Osteoblast (primary cell): ENCODE results near the gene TEX13A. TPM values are rescaled to one million over a fixed set of nuclear protein-coding genes. Genes with fewer than 3 reads are reported as not detected.

Experiments
- DNase-seq: peaks from one replicate; pipeline ENCODE4 v3.0.0; 2011; ENCODE audit warnings: low spot score, mixed read lengths; ENCODE audit not compliant: insufficient read length; ENCODE audit errors: missing footprints
- H2AFZ ChIP-seq: 2 replicates; pipeline ENCODE4 v1.6.0; 2011; ENCODE audit warnings: mild to moderate bottlenecking, low read length
- H3K27ac ChIP-seq: 2 replicates; pipeline ENCODE4 v1.5.1; 2011; ENCODE audit warnings: mild to moderate bottlenecking, low read depth, low read length, moderate library complexity
- H3K27me3 ChIP-seq: 2 replicates; pipeline ENCODE4 v1.6.0; 2012; ENCODE audit warnings: mild to moderate bottlenecking, control low read depth, inconsistent platforms, low read length, moderate library complexity; ENCODE audit not compliant: insufficient read depth
- H3K36me3 ChIP-seq: 2 replicates; pipeline ENCODE4 v1.5.1; 2011; ENCODE audit warnings: mild to moderate bottlenecking, low read length, control low read depth, moderate library complexity; ENCODE audit not compliant: insufficient read depth
- H3K4me1 ChIP-seq: 2 replicates; pipeline ENCODE4 v1.5.1; 2011; ENCODE audit warnings: mild to moderate bottlenecking, low read length, control low read depth, moderate library complexity; ENCODE audit not compliant: insufficient read depth
- H3K4me2 ChIP-seq: 2 replicates; pipeline ENCODE4 v1.6.0; 2011; ENCODE audit warnings: mild to moderate bottlenecking, low read length; ENCODE audit not compliant: insufficient read depth
- H3K4me3 ChIP-seq: fragments of 200-600 bp; sonication (generic); 3 replicates; pipeline ENCODE4 v1.5.1; 2012; ENCODE audit warnings: mild to moderate bottlenecking, low read length, inconsistent platforms; ENCODE audit not compliant: insufficient read depth
- H3K79me2 ChIP-seq: 2 replicates; pipeline ENCODE4 v1.6.0; 2012; ENCODE audit warnings: mild to moderate bottlenecking, low read length, control low read depth, inconsistent platforms; ENCODE audit not compliant: insufficient read depth
- H3K9me3 ChIP-seq: 2 replicates; pipeline ENCODE4 v1.5.1; 2011; ENCODE audit warnings: low read depth, low read length, control low read depth
- H4K20me1 ChIP-seq: 2 replicates; pipeline ENCODE4 v1.6.0; 2012; ENCODE audit warnings: mild to moderate bottlenecking, low read length, control low read depth; ENCODE audit not compliant: insufficient read depth
- total RNA-seq: library from RNA; depleted of rRNA; stranded (reverse); fragments of >200 nt; gene quantifications from 2 replicates; pipeline ENCODE4 v1.2.3, GENCODE V29; 2012
- TF ChIP-seq, protein P1 (sequence below): IDR thresholded peaks from 2 replicates; pipeline ENCODE4 v1.5.1; 2011; ENCODE audit warnings: mild to moderate bottlenecking, low read depth, low read length, moderate library complexity; ENCODE audit errors: extremely low read depth

TEX13A gene
- total RNA-seq, 1 donor = not detected

DNA sequence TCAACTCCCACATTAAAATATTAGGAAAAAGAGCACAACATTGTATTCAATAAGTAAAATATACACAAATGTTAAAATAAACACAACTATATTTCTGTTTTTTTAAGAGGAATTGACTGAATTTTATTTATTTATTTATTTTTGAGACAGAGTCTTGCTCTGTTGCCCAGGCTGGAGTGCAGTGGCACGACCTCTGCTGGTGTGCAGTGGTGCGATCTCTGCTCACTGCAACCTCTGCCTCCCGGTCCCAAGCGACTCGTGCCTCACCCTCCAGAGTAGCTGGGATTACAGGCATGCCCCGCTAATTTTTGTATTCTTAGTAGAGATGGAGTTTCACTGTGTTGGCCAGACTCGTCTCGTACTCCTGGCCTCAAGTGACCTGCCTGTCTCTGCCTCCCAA lies 31.4 kb downstream of the TEX13A start:
- no peaks in the 10 kb centered on the region for H3K79me2 ChIP-seq
- H4K20me1 ChIP-seq = no peaks in the 10 kb centered on the region
- no peak overlapping the region for H3K4me2 ChIP-seq
- H3K36me3 ChIP-seq = no peaks in the 10 kb centered on the region
- H3K4me1 ChIP-seq = no peaks in the 10 kb centered on the region
- H2AFZ ChIP-seq = no peak overlapping the region
- H3K4me3 ChIP-seq = no peak overlapping the region
- no peak overlapping the region for H3K27ac ChIP-seq
- TF ChIP-seq, protein P1, sequence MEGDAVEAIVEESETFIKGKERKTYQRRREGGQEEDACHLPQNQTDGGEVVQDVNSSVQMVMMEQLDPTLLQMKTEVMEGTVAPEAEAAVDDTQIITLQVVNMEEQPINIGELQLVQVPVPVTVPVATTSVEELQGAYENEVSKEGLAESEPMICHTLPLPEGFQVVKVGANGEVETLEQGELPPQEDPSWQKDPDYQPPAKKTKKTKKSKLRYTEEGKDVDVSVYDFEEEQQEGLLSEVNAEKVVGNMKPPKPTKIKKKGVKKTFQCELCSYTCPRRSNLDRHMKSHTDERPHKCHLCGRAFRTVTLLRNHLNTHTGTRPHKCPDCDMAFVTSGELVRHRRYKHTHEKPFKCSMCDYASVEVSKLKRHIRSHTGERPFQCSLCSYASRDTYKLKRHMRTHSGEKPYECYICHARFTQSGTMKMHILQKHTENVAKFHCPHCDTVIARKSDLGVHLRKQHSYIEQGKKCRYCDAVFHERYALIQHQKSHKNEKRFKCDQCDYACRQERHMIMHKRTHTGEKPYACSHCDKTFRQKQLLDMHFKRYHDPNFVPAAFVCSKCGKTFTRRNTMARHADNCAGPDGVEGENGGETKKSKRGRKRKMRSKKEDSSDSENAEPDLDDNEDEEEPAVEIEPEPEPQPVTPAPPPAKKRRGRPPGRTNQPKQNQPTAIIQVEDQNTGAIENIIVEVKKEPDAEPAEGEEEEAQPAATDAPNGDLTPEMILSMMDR = no peak
- no peaks in the 10 kb centered on the region for H3K9me3 ChIP-seq
- no peaks in the 10 kb centered on the region for H3K27me3 ChIP-seq
- no peak for DNase-seq

GRCh38 chrX:105179644-105180043 lies 40.9 kb downstream of the TEX13A start:
- Histone ChIP-seq H3K4me2 (no peak overlapping the region), H3K27ac (no peak overlapping the region), H3K9me3 (no peaks in the 10 kb centered on the region), H4K20me1 (no peaks in the 10 kb centered on the region), H3K79me2 (no peaks in the 10 kb centered on the region), H3K4me3 (no peak overlapping the region), H3K36me3 (no peaks in the 10 kb centered on the region), H2AFZ (no peak overlapping the region), H3K4me1 (no peaks in the 10 kb centered on the region), H3K27me3 (no peaks in the 10 kb centered on the region)
- TF ChIP-seq, protein P1 = no peak
- DNase-seq = no peak

DNA sequence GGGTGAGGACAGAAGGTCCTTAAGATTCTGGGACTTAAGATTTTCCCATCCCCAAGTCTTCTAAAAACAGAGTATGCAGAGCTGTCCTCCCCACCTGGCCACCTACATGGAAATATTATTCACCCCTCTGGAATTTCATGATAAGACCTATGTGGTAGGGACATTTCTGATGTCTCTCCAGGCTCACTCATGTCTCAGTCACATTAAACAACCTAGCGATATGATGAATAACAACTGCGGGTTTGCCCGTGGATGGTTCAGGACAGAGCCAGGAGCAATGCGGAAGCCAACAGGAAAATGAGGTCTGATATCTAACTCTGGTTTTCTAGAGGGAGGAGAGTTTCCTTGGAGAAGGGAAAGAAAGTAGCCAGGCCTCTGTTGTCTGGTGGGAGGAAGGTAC lies 47.4 kb downstream of the TEX13A start:
- no peak overlapping the region for H2AFZ ChIP-seq
- no peak overlapping the region for H3K4me3 ChIP-seq
- no peaks in the 10 kb centered on the region for H3K79me2 ChIP-seq
- DNase-seq = no peak
- H3K27me3 ChIP-seq = no peaks in the 10 kb centered on the region
- no peaks in the 10 kb centered on the region for H3K4me1 ChIP-seq
- H3K27ac ChIP-seq = no peak overlapping the region
- no peak overlapping the region for H3K4me2 ChIP-seq
- H4K20me1 ChIP-seq = no peaks in the 10 kb centered on the region
- H3K9me3 ChIP-seq = no peaks in the 10 kb centered on the region
- TF ChIP-seq, protein P1 = no peak
- H3K36me3 ChIP-seq = no peaks in the 10 kb centered on the region
